IPS-11a (cell line): ENCODE results near the gene CLDN34.
A peak's percentile ranks its signal among the peaks of the same experiment; 100 is the strongest.

Experiments
- H3K4me3 ChIP-seq: one replicate; pipeline ENCODE4 v1.5.1; 2013; ENCODE audit warnings: low read depth, low read length, control low read depth

CLDN34 gene

GRCh38 chrX:9980401-9980800, 13.2 kb downstream of the CLDN34 start:
- no peak overlapping the region for H3K4me3 ChIP-seq

GRCh38 chrX:9980927-9981326, 13.8 kb downstream of the CLDN34 start:
- H3K4me3 ChIP-seq, result no peak overlapping the region

DNA sequence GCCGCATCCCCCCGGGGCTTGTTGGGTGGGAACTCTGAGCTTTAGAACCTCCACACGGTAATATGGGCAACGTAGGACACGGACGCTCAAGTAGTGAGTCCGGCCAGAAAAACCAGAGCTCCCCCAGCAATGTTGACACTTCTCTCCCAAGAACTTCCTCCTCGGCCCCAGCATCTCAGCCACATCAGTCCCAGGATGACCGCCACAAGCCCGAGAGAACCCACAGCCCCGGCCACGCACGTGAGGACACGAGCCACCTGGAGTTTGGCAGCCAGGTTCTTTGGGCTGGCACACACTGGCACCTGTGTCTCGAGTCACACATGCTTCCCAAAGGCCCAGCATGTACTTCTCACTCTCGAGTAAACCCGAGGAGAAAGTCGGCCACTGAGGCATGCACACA, 16.3 kb downstream of the CLDN34 start:
- no peak overlapping the region for H3K4me3 ChIP-seq

GRCh38 chrX:9983846-9984245, 16.7 kb downstream of the CLDN34 start:
- H3K4me3 ChIP-seq, result no peak overlapping the region

DNA sequence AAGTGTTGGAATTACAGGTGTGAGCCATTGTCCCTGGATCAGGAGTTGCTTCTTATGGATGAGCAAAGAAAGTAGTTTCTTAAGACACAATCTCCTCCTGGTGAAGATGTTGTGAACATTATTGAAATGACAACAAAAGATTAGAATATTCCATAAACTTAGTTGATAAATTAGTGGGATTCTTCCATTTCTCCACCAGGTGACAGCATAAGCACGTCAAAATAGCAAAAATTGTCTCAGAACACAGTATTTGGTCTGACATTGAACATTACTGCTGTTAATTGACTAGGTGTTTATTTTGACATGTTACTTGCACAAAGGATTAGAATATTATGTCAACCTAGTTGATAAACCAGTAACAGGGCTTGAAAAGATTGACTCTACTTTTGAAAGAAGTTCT, 21.6 kb downstream of the CLDN34 start:
- H3K4me3 ChIP-seq, result no peak overlapping the region

DNA sequence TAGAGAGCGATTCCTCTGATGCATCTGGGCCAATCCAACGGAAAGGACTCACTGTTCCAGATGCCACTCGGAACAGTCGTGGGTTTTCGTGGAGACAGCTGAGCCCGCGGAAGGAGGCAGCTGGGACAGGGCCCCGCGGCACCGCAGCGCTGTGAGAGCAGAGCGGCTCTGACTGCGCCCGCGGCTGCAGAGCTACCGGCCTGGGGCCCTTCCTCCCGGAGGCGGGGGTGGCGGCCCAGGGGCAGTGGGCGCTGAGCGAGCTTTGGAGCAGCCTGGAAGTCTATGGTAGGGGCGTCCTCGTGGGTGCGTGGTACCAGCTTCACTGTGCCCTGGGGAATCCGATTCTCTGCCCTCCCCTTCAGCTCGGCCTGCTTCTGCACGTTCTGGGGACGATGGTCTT, 24.9 kb downstream of the CLDN34 start:
- H3K4me3 ChIP-seq, result no peak overlapping the region

DNA sequence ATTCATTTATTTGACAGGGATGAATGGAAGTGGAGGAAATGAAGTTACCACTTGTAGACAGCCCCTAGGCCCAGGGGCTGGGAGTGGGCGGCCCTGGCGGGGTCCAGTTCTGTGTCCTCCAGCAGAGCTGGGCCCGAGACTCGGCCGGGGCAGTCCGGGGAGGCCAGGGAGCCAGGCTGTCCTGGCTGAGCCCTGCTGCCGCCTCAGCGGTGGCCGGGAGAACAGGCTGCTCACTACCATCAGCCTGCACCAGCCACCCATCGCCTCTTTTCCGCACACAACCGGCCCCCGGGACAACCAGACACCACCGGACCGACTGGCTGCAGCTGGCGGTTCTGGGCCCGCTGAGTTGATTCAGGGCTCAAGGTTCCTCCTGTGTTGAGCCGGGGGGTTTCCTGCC, 25.6 kb downstream of the CLDN34 start:
- H3K4me3 ChIP-seq, result no peak overlapping the region

DNA sequence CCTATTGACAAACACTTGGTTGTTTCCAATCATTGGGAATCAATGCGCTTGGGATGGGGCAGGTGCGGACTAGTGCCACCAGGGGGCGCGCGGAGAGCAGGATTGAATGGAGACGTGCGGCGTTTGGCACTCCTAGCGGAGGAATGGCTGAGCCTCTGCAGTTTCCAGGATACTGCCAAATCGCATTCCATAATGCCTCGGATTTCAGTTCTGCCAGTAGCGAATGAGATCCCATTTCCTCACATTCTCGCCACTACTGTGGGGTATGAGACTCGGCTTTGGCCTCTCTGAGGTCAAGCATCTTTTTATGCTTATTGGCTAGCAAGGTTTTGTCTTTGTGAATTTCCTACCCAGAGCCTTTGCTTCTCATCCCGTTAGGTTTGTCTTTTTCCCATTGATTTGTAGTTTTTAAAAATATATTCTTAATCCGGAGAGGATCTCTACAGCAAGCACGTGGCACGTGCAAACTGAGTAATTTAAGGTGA, 28.7 kb downstream of the CLDN34 start:
- H3K4me3 ChIP-seq, result no peak overlapping the region

DNA sequence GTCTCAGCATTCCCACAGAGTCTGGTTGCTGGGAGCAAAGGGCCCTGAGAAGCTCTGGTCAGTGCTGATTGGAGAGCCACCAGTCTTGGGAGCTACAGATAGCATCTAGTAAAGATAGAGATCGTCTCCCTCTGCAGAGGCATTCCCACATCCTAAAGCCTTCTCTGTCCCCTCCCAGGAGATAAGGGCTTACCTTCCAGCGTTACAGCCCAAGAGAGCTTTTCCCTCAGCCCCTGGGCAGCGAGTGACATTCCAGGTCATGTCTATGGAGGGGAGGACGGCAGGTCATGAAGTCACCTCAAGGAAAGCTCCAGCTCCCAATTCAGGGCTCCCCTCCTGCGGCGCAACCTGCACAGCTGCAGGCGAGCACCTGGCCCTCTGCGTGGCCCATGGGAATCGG, 29.9 kb downstream of the CLDN34 start:
- H3K4me3 ChIP-seq, result no peak overlapping the region

GRCh38 chrX:9997524-9997923, 30.4 kb downstream of the CLDN34 start:
- no peak overlapping the region for H3K4me3 ChIP-seq

DNA sequence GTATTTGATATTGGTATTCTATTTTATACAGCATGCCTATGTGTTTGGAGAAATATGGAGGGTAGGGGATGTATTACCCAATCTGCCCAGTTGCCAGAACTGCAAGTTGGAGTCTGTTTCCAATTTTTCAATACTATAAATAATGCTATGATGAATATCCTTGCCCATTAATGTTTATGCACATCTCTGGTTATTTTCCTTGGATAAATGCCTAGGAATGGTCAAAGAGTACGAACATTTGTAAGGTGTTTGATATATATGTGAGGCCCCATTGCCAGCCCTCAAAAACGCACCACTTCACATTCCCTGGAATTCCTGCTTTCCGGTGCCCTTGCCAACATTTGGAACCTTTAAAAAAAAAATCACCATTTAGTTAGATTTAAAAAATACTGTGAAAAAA, 34.3 kb downstream of the CLDN34 start:
- no peak overlapping the region for H3K4me3 ChIP-seq

GRCh38 chrX:10004832-10005475, 37.8 kb downstream of the CLDN34 start:
- H3K4me3 ChIP-seq, result no peak overlapping the region

DNA sequence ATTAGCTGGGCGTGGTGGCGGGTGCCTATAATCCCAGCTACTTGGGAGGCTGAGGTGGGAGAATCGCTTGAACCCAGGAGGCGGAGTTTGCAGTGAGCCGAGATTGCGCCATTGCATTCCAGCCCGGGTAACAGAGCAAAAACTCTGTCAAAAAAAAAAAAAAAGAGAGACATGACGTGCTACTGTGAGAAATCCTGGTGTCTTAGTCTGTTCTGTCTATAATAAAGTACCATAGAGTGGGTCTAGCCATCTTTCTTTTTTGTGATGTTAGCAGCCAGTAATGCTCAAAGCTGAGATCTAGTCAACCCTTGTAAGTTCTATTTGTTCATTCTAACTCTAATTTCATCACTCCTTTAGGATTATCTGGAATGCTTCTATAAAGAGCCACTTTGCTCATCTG, 38.9 kb downstream of the CLDN34 start:
- H3K4me3 ChIP-seq, result no peak overlapping the region

GRCh38 chrX:10006770-10007169, 39.6 kb downstream of the CLDN34 start:
- no peak overlapping the region for H3K4me3 ChIP-seq

- no peak overlapping the region for H3K4me3 ChIP-seq
These were observed 40.5 kb downstream of the CLDN34 start for GRCh38 chrX:10007621-10008020.

DNA sequence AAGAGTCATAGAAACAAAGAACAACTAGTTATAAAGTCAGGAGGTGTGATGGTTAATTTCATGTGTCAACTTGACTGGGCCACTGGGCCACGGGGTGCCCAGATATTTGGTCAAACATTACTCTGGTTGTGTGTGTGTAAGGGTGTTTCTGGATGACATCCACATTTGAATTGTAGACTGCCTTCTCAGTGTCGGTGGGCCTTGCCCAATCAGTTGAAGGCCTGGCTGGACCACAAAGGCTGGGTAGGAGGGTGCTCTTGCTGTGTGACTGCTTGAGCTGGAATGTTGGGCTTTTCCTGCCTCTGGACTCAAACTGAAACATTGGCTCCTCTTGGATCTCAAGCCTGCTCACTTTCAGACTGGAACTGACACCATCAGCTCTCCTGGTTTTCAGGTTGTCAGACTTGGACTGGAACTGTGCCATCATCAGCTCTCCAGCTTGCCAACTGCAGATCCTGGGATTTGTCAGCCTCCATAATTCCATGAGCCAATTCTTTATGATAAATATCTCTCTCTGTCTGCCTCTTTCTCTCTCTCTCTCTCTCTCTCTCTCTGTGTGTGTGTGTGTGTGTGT, 41.4 kb downstream of the CLDN34 start:
- no peak overlapping the region for H3K4me3 ChIP-seq

DNA sequence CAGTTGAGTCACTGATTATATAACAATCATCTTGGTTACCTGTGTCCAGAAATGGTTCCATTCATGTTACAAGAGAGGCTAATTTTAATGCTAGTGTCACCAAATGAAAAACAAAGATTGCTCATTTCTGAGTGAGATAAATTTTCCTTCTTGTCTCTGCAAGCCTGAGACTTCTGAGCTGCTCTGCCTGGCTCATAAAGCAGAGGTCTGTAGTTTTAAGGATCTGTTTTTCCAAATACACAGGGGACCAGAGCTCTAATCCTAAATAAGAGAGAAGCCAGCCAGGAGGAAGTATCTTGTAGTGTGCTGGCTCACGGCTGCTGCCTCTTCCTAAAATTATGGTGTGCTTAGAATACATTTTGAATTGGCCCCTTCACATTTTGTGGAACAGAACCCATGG, 42.6 kb downstream of the CLDN34 start:
- H3K4me3 ChIP-seq, result no peak overlapping the region

GRCh38 chrX:10010686-10011085, 43.5 kb downstream of the CLDN34 start:
- no peak overlapping the region for H3K4me3 ChIP-seq

GRCh38 chrX:10011261-10011931, 44.2 kb downstream of the CLDN34 start:
- no peak overlapping the region for H3K4me3 ChIP-seq

GRCh38 chrX:10011991-10012390, 44.8 kb downstream of the CLDN34 start:
- H3K4me3 ChIP-seq, result no peak overlapping the region

DNA sequence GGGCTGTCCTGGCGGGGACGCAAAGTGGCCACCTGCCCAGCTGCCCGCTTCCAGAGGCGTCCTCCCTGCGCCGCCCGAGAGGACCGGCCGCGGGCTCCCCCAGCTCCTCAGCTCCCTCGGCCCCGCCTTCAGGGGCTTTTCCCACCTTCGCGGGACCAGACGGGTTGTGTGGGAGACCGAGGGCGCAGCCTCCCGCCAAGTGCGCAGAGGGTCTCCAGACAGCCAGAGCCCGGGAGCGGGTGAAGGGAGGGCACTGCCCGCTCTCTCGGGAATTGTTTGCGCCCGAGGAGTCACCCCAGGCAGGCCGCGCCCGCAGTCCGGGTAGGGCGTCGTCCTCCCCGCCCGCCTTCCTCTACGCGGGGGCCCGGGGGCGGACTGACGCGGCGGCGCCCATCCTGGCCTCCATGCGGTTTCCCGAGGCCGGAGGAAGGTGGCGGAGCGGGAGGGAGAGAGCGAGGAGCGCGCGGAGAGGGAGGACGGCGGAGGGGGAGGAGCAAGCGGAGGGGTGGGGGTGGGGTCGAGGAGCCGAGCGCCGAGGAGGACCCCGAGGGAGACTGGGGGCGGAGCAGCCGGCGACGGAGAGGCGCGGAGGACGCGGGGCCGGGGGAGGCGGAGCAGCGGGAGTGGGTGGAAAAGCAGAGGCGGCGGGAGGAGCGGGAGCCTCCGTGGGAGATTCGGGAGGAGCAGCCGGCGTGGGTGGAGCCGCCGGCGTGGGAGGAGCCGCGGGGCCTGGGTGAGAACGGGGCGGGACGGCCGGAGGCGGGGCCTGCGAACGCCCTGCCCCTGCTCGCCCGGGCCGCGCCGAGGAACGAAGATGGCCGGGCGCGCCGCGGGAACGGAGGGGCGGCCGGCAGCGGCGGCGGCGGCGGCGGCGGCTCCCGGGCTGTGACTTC, 47.5 kb downstream of the CLDN34 start:
- H3K4me3 ChIP-seq, result peak overlapping the region; percentile 39
